Activated naive CD8-positive, alpha-beta T cell treated with anti-CD3 and anti-CD28 coated beads, Interleukin-2, amount 50 U/mL, for 24 hours (primary cell): ENCODE results near the gene PALLD.
"Not testable (repeated sequence)": the region's sequence is repeated elsewhere in the genome, so short reads cannot be mapped to it uniquely, and the experiment has no call there.

ENCODE experiments used
- ATAC-seq: fragments of 150-1000 bp; cut with Tn5 transposase; one replicate; pipeline ENCODE4 v1.10.0; 2021
- DNase-seq: peaks from one replicate; pipeline ENCODE4 v3.0.0; 2021
- H3K27ac Mint-ChIP-seq: one replicate; pipeline ENCODE4 v1.8.0; 2021; ENCODE audit warnings: mild to moderate bottlenecking, mixed read lengths
- H3K27me3 Mint-ChIP-seq: one replicate; pipeline ENCODE4 v1.8.0; 2021; ENCODE audit warnings: mixed read lengths
- H3K36me3 Mint-ChIP-seq: one replicate; pipeline ENCODE4 v1.8.0; 2021; ENCODE audit warnings: low read depth, mixed read lengths
- H3K4me1 Mint-ChIP-seq: one replicate; pipeline ENCODE4 v1.8.0; 2021; ENCODE audit warnings: mixed read lengths
- H3K4me3 Mint-ChIP-seq: one replicate; pipeline ENCODE4 v1.8.0; 2021; ENCODE audit warnings: mild to moderate bottlenecking, moderate library complexity, mixed read lengths
- H3K9me3 Mint-ChIP-seq: one replicate; pipeline ENCODE4 v1.8.0; 2021; ENCODE audit warnings: mixed read lengths

Gene PALLD

DNA sequence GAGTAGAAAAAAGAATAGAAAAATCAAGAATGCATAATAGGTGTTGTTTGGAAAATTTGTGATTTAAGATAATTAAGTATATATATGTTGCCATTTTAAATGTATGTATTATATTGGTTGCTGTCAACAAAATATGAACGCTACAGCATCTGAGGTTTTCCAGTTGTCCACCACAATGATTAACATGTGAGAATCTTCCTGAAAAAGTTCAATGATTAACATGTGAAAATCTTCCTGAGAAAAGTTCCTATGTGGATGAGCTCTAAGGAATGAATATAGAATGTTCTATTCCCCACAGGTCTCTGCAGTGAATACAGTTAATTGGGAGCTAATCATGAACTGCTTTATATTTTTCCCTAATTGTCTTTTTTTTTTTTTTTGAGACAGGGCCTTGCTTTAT is 298.5 kb downstream of the PALLD start:
- ATAC-seq (no peak), DNase-seq (no peak)
- Mint-ChIP-seq H3K4me1 (no peaks in the 10 kb centered on the region), H3K27ac (no peak overlapping the region), H3K9me3 (no peaks in the 10 kb centered on the region), H3K36me3 (no peaks in the 10 kb centered on the region), H3K27me3 (peaks cover 3% of the 10 kb centered on the region), H3K4me3 (no peak overlapping the region)

- H3K36me3 Mint-ChIP-seq, result no peaks in the 10 kb centered on the region
- peaks cover 3% of the 10 kb centered on the region for H3K27me3 Mint-ChIP-seq
- H3K9me3 Mint-ChIP-seq, result no peaks in the 10 kb centered on the region
- H3K27ac Mint-ChIP-seq, result no peak overlapping the region
- no peaks in the 10 kb centered on the region for H3K4me1 Mint-ChIP-seq
- DNase-seq, result no peak
- H3K4me3 Mint-ChIP-seq, result no peak overlapping the region
- ATAC-seq, result no peak
Observed at GRCh38 chr4:168796362-168797106, 299.7 kb downstream of the PALLD start.

GRCh38 chr4:168797194-168797593 is 300.3 kb downstream of the PALLD start:
- DNase-seq (no peak), ATAC-seq (no peak)
- Mint-ChIP-seq H3K4me3 (no peak overlapping the region), H3K4me1 (no peaks in the 10 kb centered on the region), H3K27ac (no peak overlapping the region), H3K36me3 (no peaks in the 10 kb centered on the region), H3K27me3 (peaks cover 3% of the 10 kb centered on the region), H3K9me3 (no peaks in the 10 kb centered on the region)

DNA sequence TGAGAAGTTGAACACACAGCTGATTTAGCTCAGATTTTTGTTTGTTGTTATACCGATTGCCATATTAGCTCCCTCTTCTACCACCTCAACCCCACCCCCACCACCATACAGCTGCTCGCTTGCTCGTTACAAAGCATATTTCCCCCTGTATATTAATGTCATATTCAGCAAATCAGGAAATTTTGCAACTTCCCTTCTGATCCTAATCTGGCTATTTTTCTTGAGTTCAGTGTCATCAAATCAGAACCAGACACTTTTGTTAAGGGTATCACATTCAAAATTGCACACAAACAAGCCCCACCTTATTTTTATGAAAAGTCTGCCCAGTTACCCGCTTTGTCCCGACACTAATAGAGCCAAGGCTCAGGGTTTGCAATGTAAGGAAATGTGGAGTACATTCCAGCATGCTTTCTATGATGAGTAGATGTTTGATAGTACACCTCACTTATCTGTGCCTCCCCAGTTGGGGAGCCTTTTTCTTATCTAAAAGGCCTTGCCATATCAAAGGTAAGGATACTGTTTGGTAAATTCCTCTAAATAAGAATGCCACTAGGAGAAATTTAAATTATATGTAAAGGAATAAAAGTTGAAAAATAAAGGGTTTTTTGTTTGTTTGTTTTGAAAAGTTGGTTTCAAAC is 301.0 kb downstream of the PALLD start:
- Mint-ChIP-seq H3K4me3 (no peak overlapping the region), H3K36me3 (no peaks in the 10 kb centered on the region)

DNA sequence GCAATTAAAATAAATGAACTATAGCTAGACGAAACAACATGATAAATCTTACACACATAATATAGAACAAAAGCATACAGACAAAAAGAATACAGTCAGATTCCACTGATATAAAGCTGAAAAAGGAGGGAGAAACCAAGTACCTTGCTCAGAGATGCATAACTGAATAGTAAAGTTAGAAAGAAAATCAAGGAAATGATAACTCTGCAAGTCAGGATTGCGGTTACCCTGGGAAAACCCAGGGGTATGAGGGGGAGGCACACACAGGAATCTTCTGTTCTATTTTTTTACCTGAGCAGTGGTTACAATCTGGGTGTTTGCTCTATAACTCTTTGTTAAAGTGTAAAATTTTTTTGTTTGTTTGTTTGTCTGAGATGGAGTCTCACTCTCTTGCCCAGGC is 304.1 kb downstream of the PALLD start:
- no peaks in the 10 kb centered on the region for H3K9me3 Mint-ChIP-seq
- no peaks in the 10 kb centered on the region for H3K36me3 Mint-ChIP-seq
- no peak overlapping the region for H3K27ac Mint-ChIP-seq
- DNase-seq (no peak), ATAC-seq (no peak)
- H3K4me3 Mint-ChIP-seq, result no peak overlapping the region
- peaks cover 3% of the 10 kb centered on the region for H3K27me3 Mint-ChIP-seq
- H3K4me1 Mint-ChIP-seq, result no peaks in the 10 kb centered on the region

More for the DNA sequence above, 301.0 kb downstream of the PALLD start:
- ATAC-seq (no peak), DNase-seq (no peak)
- H3K4me1 Mint-ChIP-seq, result no peaks in the 10 kb centered on the region
- H3K27ac Mint-ChIP-seq, result no peak overlapping the region
- no peaks in the 10 kb centered on the region for H3K9me3 Mint-ChIP-seq
- H3K27me3 Mint-ChIP-seq, result peaks cover 3% of the 10 kb centered on the region

DNA sequence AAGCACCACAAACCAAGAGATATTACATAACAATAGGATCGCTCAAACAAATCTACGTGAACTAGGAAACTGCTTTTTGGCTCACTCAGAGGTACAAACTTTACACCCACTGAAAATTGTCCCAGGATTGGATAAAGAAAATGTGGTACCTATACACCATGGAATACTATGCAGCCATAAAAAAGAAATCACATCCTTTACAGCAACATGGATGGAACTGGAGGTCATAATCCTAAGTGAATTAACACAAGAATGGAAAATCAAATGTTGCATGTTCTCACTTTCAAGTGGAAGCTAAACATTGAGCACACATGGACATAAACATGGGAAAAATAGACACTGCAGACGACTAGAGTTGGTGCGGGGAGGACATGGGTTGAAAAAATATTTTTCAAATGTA is 305.4 kb downstream of the PALLD start:
- no peak overlapping the region for H3K27ac Mint-ChIP-seq
- no peak overlapping the region for H3K4me3 Mint-ChIP-seq
- no peak for ATAC-seq
- peaks cover 3% of the 10 kb centered on the region for H3K27me3 Mint-ChIP-seq
- H3K4me1 Mint-ChIP-seq, result no peaks in the 10 kb centered on the region
- no peaks in the 10 kb centered on the region for H3K9me3 Mint-ChIP-seq
- DNase-seq, result no peak
- no peaks in the 10 kb centered on the region for H3K36me3 Mint-ChIP-seq

GRCh38 chr4:168803052-168803451 is 306.2 kb downstream of the PALLD start:
- H3K36me3 Mint-ChIP-seq, H3K27me3 Mint-ChIP-seq, H3K4me1 Mint-ChIP-seq, H3K9me3 Mint-ChIP-seq, H3K27ac Mint-ChIP-seq, H3K4me3 Mint-ChIP-seq, ATAC-seq, DNase-seq: not testable (repeated sequence)

- peaks cover 3% of the 10 kb centered on the region for H3K27me3 Mint-ChIP-seq
- ATAC-seq (no peak), DNase-seq (no peak)
- H3K27ac Mint-ChIP-seq, result no peak overlapping the region
- no peaks in the 10 kb centered on the region for H3K4me1 Mint-ChIP-seq
- no peak overlapping the region for H3K4me3 Mint-ChIP-seq
- H3K9me3 Mint-ChIP-seq, result no peaks in the 10 kb centered on the region
- H3K36me3 Mint-ChIP-seq, result no peaks in the 10 kb centered on the region
Observed at GRCh38 chr4:168803732-168804131, 306.9 kb downstream of the PALLD start.

DNA sequence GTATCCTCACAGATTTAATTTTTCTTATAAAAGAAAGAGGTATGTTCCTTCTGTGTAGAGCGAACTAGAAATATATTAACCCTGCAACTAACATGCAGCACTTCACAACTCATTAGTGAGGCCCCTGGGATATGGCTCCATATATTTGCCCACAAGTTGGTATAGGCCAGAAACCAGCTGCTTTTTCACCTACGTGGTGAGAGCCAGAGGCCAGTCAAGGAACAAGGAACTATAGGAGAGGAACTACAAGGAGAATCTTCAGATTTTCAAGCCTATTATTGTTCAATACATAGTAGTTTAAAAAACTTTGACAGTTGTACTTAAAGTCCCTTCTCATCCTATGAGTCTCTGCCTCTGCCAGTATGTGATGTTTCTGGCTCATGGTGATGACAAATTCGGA is 307.3 kb downstream of the PALLD start:
- ATAC-seq (no peak), DNase-seq (no peak)
- H3K36me3 Mint-ChIP-seq, result no peaks in the 10 kb centered on the region
- no peaks in the 10 kb centered on the region for H3K9me3 Mint-ChIP-seq
- no peak overlapping the region for H3K4me3 Mint-ChIP-seq
- H3K4me1 Mint-ChIP-seq, result no peaks in the 10 kb centered on the region
- H3K27me3 Mint-ChIP-seq, result peaks cover 3% of the 10 kb centered on the region
- no peak overlapping the region for H3K27ac Mint-ChIP-seq

DNA sequence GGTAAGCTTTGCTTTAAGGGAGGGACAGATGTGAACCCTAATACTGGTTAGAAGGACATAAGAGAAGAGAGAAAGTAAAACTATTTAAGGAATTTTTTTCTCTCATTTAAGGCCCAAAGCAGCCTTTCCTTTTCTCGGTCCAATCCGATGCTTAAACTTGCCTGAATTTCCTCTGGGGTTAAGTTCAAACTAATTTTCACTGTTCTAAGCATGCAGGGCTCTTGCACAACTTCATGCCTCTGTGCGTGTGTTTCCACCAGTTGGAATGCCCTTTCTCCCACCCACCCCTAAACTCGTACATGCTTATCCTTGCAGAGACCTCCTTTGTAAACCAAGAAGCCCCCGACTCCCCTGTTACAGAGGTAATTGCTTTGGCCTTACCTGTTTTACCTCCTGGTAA is 308.5 kb downstream of the PALLD start:
- H3K4me1 Mint-ChIP-seq, result no peaks in the 10 kb centered on the region
- peaks cover 3% of the 10 kb centered on the region for H3K27me3 Mint-ChIP-seq
- H3K4me3 Mint-ChIP-seq, result no peak overlapping the region
- no peaks in the 10 kb centered on the region for H3K36me3 Mint-ChIP-seq
- H3K9me3 Mint-ChIP-seq, result no peaks in the 10 kb centered on the region
- DNase-seq (no peak), ATAC-seq (no peak)
- no peak overlapping the region for H3K27ac Mint-ChIP-seq

GRCh38 chr4:168806247-168806646 is 309.4 kb downstream of the PALLD start:
- H3K27me3 Mint-ChIP-seq, DNase-seq, H3K27ac Mint-ChIP-seq, ATAC-seq, H3K4me1 Mint-ChIP-seq, H3K9me3 Mint-ChIP-seq, H3K36me3 Mint-ChIP-seq, H3K4me3 Mint-ChIP-seq: not testable (repeated sequence)

DNA sequence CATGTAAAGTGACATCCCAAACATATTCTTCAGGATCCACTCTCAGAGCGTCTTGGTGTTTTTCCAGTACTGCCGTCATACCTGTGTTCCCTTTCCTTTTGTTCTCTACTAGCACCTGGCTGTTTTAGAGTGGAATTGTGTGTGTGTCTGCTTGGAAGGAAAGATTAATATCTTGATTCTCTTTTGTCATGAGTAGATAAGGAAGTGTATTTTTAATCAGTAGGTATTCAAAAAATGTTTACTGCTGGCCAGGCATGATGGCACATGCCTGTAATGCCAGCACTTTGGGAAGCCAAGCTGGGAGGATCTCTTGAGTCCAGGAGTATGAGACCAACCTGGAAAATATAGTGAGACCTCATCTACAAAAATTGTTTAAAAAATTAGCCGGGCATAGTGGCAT is 314.4 kb downstream of the PALLD start:
- H3K27ac Mint-ChIP-seq, result no peak overlapping the region
- no peak overlapping the region for H3K4me3 Mint-ChIP-seq
- DNase-seq (no peak), ATAC-seq (no peak)
- H3K4me1 Mint-ChIP-seq, result no peaks in the 10 kb centered on the region
- H3K27me3 Mint-ChIP-seq, result peaks cover 14% of the 10 kb centered on the region
- H3K9me3 Mint-ChIP-seq, result no peaks in the 10 kb centered on the region
- H3K36me3 Mint-ChIP-seq, result no peaks in the 10 kb centered on the region

DNA sequence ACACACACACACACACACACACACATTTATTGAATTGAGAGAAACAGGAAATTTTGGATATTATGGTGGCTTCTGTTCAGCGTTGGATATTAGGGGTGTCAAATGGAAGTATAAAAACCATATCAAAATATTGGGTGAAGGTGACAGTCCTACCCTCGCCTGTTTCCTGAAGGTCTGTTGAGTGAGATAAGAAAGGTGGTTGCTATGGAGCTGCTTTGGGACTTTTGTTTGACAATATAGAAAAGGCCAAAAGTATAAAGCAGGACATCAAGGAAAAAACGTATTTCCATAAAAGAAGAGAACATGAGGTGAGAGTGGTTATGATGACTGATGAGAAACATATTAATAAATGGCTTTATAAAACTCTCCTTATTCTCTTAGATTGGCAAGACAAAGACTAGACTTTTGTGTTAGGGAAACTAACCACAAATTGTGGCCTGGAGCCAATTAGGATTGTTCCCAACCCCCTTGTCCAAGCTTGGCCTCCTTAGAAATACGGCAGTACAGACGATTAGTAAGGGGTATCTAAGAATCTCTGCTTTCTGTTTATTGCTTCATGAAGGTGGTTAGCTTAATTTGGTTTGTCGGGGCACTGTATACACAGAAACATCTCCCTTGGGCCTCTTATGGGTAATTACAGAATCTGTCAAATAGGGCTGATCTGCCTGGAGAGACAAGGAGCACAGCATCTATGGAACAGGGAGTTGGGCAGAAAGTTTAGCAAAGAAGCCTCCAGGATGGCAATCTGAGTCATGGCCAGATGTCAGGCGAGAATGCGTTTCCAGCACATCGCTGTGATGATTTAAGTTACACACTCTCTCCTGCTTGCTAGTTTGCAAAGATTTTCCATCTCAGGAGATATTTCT is 315.2 kb downstream of the PALLD start:
- Mint-ChIP-seq H3K27ac (no peak overlapping the region), H3K36me3 (no peaks in the 10 kb centered on the region), H3K9me3 (no peaks in the 10 kb centered on the region), H3K4me3 (no peak overlapping the region), H3K27me3 (peaks cover 21% of the 10 kb centered on the region), H3K4me1 (peaks cover 3% of the 10 kb centered on the region)
- DNase-seq, result no peak
- ATAC-seq, result no peak

DNA sequence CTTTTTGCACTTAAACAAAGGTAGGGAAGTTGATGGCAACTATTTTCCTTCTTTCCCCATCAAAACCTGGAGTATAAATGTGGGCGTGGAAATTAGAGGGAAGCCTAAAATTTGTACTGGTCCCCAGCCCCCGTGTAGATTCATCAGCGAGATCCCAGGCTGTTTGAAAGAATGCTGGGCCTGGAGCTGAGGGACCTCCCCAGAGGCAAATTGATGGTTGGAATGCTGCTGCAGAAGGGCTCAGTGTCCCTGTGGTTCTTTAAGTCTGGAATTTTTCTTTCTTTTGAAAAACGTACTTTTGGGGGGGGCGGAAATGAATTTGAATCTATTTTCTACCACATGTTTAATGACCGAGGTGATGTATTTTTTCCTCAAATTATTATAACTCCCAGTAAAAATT is 316.0 kb downstream of the PALLD start:
- no peaks in the 10 kb centered on the region for H3K36me3 Mint-ChIP-seq
- peaks cover 28% of the 10 kb centered on the region for H3K27me3 Mint-ChIP-seq
- H3K4me3 Mint-ChIP-seq, result no peak overlapping the region
- H3K27ac Mint-ChIP-seq, result no peak overlapping the region
- DNase-seq (no peak), ATAC-seq (no peak)
- no peaks in the 10 kb centered on the region for H3K9me3 Mint-ChIP-seq
- peaks cover 6% of the 10 kb centered on the region for H3K4me1 Mint-ChIP-seq

- Mint-ChIP-seq H3K4me3 (no peak overlapping the region), H3K4me1 (peaks cover 6% of the 10 kb centered on the region), H3K27ac (no peak overlapping the region), H3K27me3 (peaks cover 37% of the 10 kb centered on the region), H3K36me3 (no peaks in the 10 kb centered on the region), H3K9me3 (no peaks in the 10 kb centered on the region)
- DNase-seq, result no peak
- ATAC-seq, result no peak
Observed at GRCh38 chr4:168813890-168814289, 317.0 kb downstream of the PALLD start.
